HCT116 (cell line): ENCODE data around the gene ZNF775.

Source experiments
- CTCF ChIP-seq, 3 experiments: fragments of 200-600 bp in 1 of 3; sonication (generic) in 1 of 3; IDR thresholded peaks in 2 of 3; conservative IDR thresholded peaks in 1 of 3; 2 replicates each; pipeline ENCODE4 v1.5.1; 2012 to 2017; ENCODE audit warnings: low read depth in 2 of 3, low read length in 2 of 3, antibody characterized with exemption in 1 of 3, borderline replicate concordance in 1 of 3, control low read depth in 1 of 3, mild to moderate bottlenecking in 1 of 3, mixed read lengths in 1 of 3, mixed run types in 1 of 3, moderate library complexity in 1 of 3; ENCODE audit not compliant: insufficient read depth in 1 of 3
- JUND ChIP-seq: IDR thresholded peaks from 2 replicates; pipeline ENCODE4 v1.6.1; 2012
- ZFX ChIP-seq: fragments of 450-650 bp; IDR thresholded peaks from 2 replicates; pipeline ENCODE4 v1.6.1; 2017

GRCh38 chr7:150406567-150407421, 27.7 kb downstream of the ZNF775 start:
- TF ChIP-seq CTCF (IDR thresholded peaks at IDR 0.05 in 2 of 3, conservative IDR thresholded peaks at IDR 0.05 in 1 of 3; ENCODE audit: borderline replicate concordance in 1 of 3, insufficient read depth in 1 of 3, low read depth in 2 of 3, low read length in 2 of 3): no peak
- no peak for TF ChIP-seq ZFX
- no peak for TF ChIP-seq JUND
